ENCODE measurements around the gene DNTT.

Gene DNTT

GRCh38 chr10:96304230-96304629 is at the start of gene DNTT:
Gene DNTT, plus strand, starts transcription at chr10:96304434. Its CDS starts 64 bp downstream, at chr10:96304498.
- no peak for DNase-seq

GRCh38 chr10:96254976-96255375 is 49.3 kb upstream of the DNTT start:
- no peak for DNase-seq

GRCh38 chr10:96255549-96256333 is 48.5 kb upstream of the DNTT start:
- no peak for DNase-seq

- DNase-seq: no peak
Measured at GRCh38 chr10:96257944-96258343, 46.3 kb upstream of the DNTT start.

GRCh38 chr10:96259150-96259549 is 45.1 kb upstream of the DNTT start:
- no peak for DNase-seq

- DNase-seq: no peak
Measured at GRCh38 chr10:96260014-96260413, 44.2 kb upstream of the DNTT start.

GRCh38 chr10:96261132-96261531 is 43.1 kb upstream of the DNTT start:
- DNase-seq: no peak

- DNase-seq: no peak
Measured at GRCh38 chr10:96261930-96262329, 42.3 kb upstream of the DNTT start.

- no peak for DNase-seq
Measured at GRCh38 chr10:96263176-96263575, 41.1 kb upstream of the DNTT start.

- no peak for DNase-seq
Measured at GRCh38 chr10:96263669-96264068, 40.6 kb upstream of the DNTT start.

GRCh38 chr10:96264938-96265337 is 39.3 kb upstream of the DNTT start:
- DNase-seq: no peak

GRCh38 chr10:96266118-96266770 is 38.0 kb upstream of the DNTT start:
- DNase-seq: no peak

GRCh38 chr10:96267234-96267705 is 37.0 kb upstream of the DNTT start:
- no peak for DNase-seq

- DNase-seq: no peak
Measured at GRCh38 chr10:96268341-96268909, 35.8 kb upstream of the DNTT start.

- DNase-seq: no peak
Measured at GRCh38 chr10:96269438-96270300, 34.6 kb upstream of the DNTT start.

- DNase-seq: no peak
Measured at GRCh38 chr10:96270571-96270970, 33.7 kb upstream of the DNTT start.

GRCh38 chr10:96271016-96271815 is 33.0 kb upstream of the DNTT start, which contains the start of gene BLNK:
Gene BLNK, minus strand, starts transcription at chr10:96271569. Its CDS starts 171 bp downstream, at chr10:96271398.
- DNase-seq: no peak

- DNase-seq: no peak
Measured at GRCh38 chr10:96272316-96273280, 31.6 kb upstream of the DNTT start.

GRCh38 chr10:96275685-96276418 is 28.4 kb upstream of the DNTT start:
- DNase-seq: no peak

- DNase-seq: no peak
Measured at GRCh38 chr10:96276426-96276825, 27.8 kb upstream of the DNTT start.
